ENCODE results near the gene NT5DC3.

- TF ChIP-seq POLR2A (IDR thresholded peaks at IDR 0.05) (no peak), CTCF (IDR thresholded peaks at IDR 0.05) (no peak), EP300 (IDR thresholded peaks at IDR 0.05) (no peak), POLR2AphosphoS5 (IDR thresholded peaks at IDR 0.05) (no peak)
Observed at GRCh38 chr12:103882861-103883596, 42.0 kb upstream of the NT5DC3 start.
